K562 (cell line): Measurements from ENCODE around the gene NDUFS5. TPM values are rescaled to one million over a fixed set of nuclear protein-coding genes. Genes with fewer than 3 reads are reported as not detected.
A peak's percentile ranks its signal among the peaks of the same experiment; 100 is the strongest.

Experiments
- CUX1 ChIP-seq: fragments of 200-800 bp; sonication (Bioruptor generic); IDR thresholded peaks from 2 replicates; pipeline ENCODE4 v1.6.1; 2016; ENCODE audit warnings: missing genetic modification characterization, missing compliant biosample characterization
- E2F5 ChIP-seq: sonication (generic); formaldehyde crosslinking; IDR thresholded peaks from 2 replicates; pipeline ENCODE4 v1.8.0; 2022; ENCODE audit warnings: mild to moderate bottlenecking, missing genetic modification reagents
- GATAD2B ChIP-seq: fragments of 450-650 bp; IDR thresholded peaks from 2 replicates; pipeline ENCODE4 v1.6.1; 2017; ENCODE audit warnings: mild to moderate bottlenecking, borderline replicate concordance
- HEY1 ChIP-seq: fragments of 250-450 bp; sonication (Bioruptor Pico); IDR thresholded peaks from 2 replicates; pipeline ENCODE4 v1.5.0; 2020; ENCODE audit warnings: mild to moderate bottlenecking, moderate library complexity, borderline replicate concordance
- HINFP ChIP-seq: fragments of 450-650 bp; conservative IDR thresholded peaks from 2 replicates; pipeline ENCODE4 v1.6.1; 2016; ENCODE audit warnings: missing genetic modification characterization, low read depth, mild to moderate bottlenecking, control low read depth, missing compliant biosample characterization
- HNRNPUL1 ChIP-seq: fragments of 200-400 bp; formaldehyde crosslinking; IDR thresholded peaks from 2 replicates; pipeline ENCODE4 v1.6.1; 2017; ENCODE audit warnings: low read length
- PTBP1 ChIP-seq: fragments of 200-400 bp; formaldehyde crosslinking; IDR thresholded peaks from 2 replicates; pipeline ENCODE4 v1.6.1; 2017; ENCODE audit warnings: low read depth, low read length
- TRIM24 ChIP-seq, 2 experiments: fragments of 450-650 bp; IDR thresholded peaks; 2 replicates each; pipeline ENCODE4 v1.6.1; 2016
- TSHZ1 ChIP-seq: fragments of 250-450 bp; sonication (Bioruptor Pico); IDR thresholded peaks from 2 replicates; pipeline ENCODE4 v1.4.0; 2020; ENCODE audit warnings: mild to moderate bottlenecking, moderate library complexity
- ZBTB26 ChIP-seq: fragments of 450-650 bp; formaldehyde crosslinking; IDR thresholded peaks from 2 replicates; pipeline ENCODE4 v1.4.0; 2022; ENCODE audit warnings: missing genetic modification characterization
- ZFX ChIP-seq: sonication (generic); formaldehyde crosslinking; IDR thresholded peaks from 2 replicates; pipeline ENCODE4 v1.8.0; 2022; ENCODE audit warnings: mild to moderate bottlenecking, missing genetic modification reagents, moderate library complexity
- ZNF140 ChIP-seq: fragments of 250-450 bp; sonication (Bioruptor Pico); IDR thresholded peaks from 2 replicates; pipeline ENCODE4 v1.8.0; 2021; ENCODE audit warnings: moderate library complexity, mild to moderate bottlenecking, inconsistent platforms
- ZNF3 ChIP-seq: fragments of 250-450 bp; sonication (Bioruptor Pico); IDR thresholded peaks from 2 replicates; pipeline ENCODE4 v1.5.0; 2021; ENCODE audit warnings: mild to moderate bottlenecking, moderate library complexity
- ZNF354B ChIP-seq: fragments of 250-450 bp; sonication (Bioruptor Pico); IDR thresholded peaks from 2 replicates; pipeline ENCODE4 v1.4.0; 2020
- ZNF717 ChIP-seq: fragments of 250-450 bp; sonication (Bioruptor Pico); IDR thresholded peaks from 2 replicates; pipeline ENCODE4 v1.5.0; 2021
- polyA plus RNA-seq, 8 experiments: library from polyadenylated mRNA; depleted of rRNA in 4 of 8; stranded (reverse) in 5 of 8; unstranded in 3 of 8; fragments of >200 nt; fragmentation: Nextera tagmentation in 2 of 8; fragmentation: Illumina TruSeq in 1 of 8; extraction: Ambion mirVana in 2 of 8; extraction: Trizol in 1 of 8; gene quantifications; 2 replicates each; pipeline versions ENCODE4 v1.2.1 to v1.2.3, GENCODE V29; 2011 to 2014; ENCODE audit warnings: inconsistent platforms in 1 of 8, missing spikeins in 1 of 8
- total RNA-seq, 7 experiments: library from RNA; depleted of rRNA in 6 of 7; stranded (reverse); fragments of >200 nt in 6 of 7; fragmentation: Illumina TruSeq in 2 of 7; extraction: Trizol in 2 of 7; gene quantifications; 2 replicates each; pipeline versions ENCODE4 v1.2.1 to v1.2.3, GENCODE V29; 2011 to 2021; ENCODE audit warnings: low replicate concordance in 1 of 7

Gene NDUFS5
- total and polyA plus RNA-seq, 9 of the 15 experiments (the other 6 are each of a cell fraction or from before 2014, with no cell fraction given) = 499 to 2,737 (median 1,281) TPM

- TF ChIP-seq HINFP (tag) (0 out of 2 replicates have a peak, but pooled peaks have one; percentile 26), ZBTB26 (CRISPR knock-in tag) (no peak), GATAD2B (no peak), ZNF717 (CRISPR knock-in tag) (no peak), E2F5 (no peak), TSHZ1 (CRISPR knock-in tag) (no peak), CUX1 (CRISPR knock-in tag) (no peak), TRIM24 (IDR thresholded peaks at IDR 0.05) (no peak; a peak in 3 of 4 replicates), ZFX (CRISPR knock-in tag) (peak; percentile 83), HNRNPUL1 (no peak), PTBP1 (no peak), ZNF3 (CRISPR knock-in tag) (no peak), ZNF140 (no peak), HEY1 (CRISPR knock-in tag) (no peak), ZNF354B (CRISPR knock-in tag) (no peak)
Observed at GRCh38 chr1:39026051-39026865, at the start of gene NDUFS5 (continued).
